CD14-positive monocyte (primary cell): ENCODE results near the gene OTOS. TPM values are rescaled to one million over a fixed set of nuclear protein-coding genes. Genes with fewer than 3 reads are reported as not detected.

Experiments used
- DNase-seq, 3 donors: peaks; one replicate each; pipeline ENCODE4 v3.0.0-alpha.2; 2011 to 2022
- H2AFZ ChIP-seq: 2 replicates; pipeline ENCODE4 v1.6.0; 2012; ENCODE audit warnings: mild to moderate bottlenecking, low read depth, low read length, inconsistent platforms; ENCODE audit not compliant: insufficient read depth, poor library complexity, severe bottlenecking
- H3K27ac ChIP-seq, 2 donors: 1 replicate in 1 of 2; 2 replicates in 1 of 2; pipeline ENCODE4 v1.5.1; 2012 to 2013; ENCODE audit warnings: low read length in 2 of 2, control low read depth in 1 of 2, inconsistent platforms in 1 of 2, low read depth in 1 of 2, mild to moderate bottlenecking in 1 of 2
- H3K27me3 ChIP-seq, 2 donors: one replicate each; pipeline versions ENCODE4 v1.6.0 to v1.6.1; 2011 to 2013; ENCODE audit warnings: low read length in 2 of 2; ENCODE audit not compliant: control insufficient read depth in 2 of 2, insufficient read depth in 2 of 2
- H3K36me3 ChIP-seq, 2 donors: replicated peaks in 1 of 2; 1 replicate in 1 of 2; 2 replicates in 1 of 2; pipeline versions ENCODE4 v1.5.1 to v1.6.1; 2012 to 2013; ENCODE audit warnings: low read length in 2 of 2, control low read depth in 1 of 2, inconsistent platforms in 1 of 2, mild to moderate bottlenecking in 1 of 2; ENCODE audit not compliant: insufficient read depth in 2 of 2, control insufficient read depth in 1 of 2
- H3K4me1 ChIP-seq, 2 donors: 1 replicate in 1 of 2; 2 replicates in 1 of 2; pipeline versions ENCODE4 v1.5.1 to v1.6.1; 2012 to 2013; ENCODE audit warnings: low read length in 2 of 2, control low read depth in 1 of 2, inconsistent platforms in 1 of 2, mild to moderate bottlenecking in 1 of 2, moderate library complexity in 1 of 2; ENCODE audit not compliant: insufficient read depth in 2 of 2, control insufficient read depth in 1 of 2
- H3K4me2 ChIP-seq: replicated peaks from 2 replicates; pipeline ENCODE3; 2012; ENCODE audit warnings: low read length, moderate library complexity, mild to moderate bottlenecking; ENCODE audit not compliant: poor library complexity, severe bottlenecking; ENCODE audit errors: extremely low read depth
- H3K4me3 ChIP-seq, 3 experiments: fragments of 200-600 bp in 1 of 3; sonication (generic) in 1 of 3; replicated peaks in 1 of 3; 1 replicate in 2 of 3; 2 replicates in 1 of 3; pipeline ENCODE4 v1.5.1; 2011 to 2013; ENCODE audit warnings: low read length in 3 of 3, mild to moderate bottlenecking in 3 of 3, control low read depth in 2 of 3, low read depth in 2 of 3, inconsistent platforms in 1 of 3, moderate library complexity in 1 of 3
- H3K79me2 ChIP-seq: 2 replicates; pipeline ENCODE4 v1.6.0; 2012; ENCODE audit warnings: mild to moderate bottlenecking, control low read depth, inconsistent platforms, low read length, moderate library complexity; ENCODE audit not compliant: insufficient read depth
- H3K9ac ChIP-seq: 2 replicates; pipeline ENCODE4 v1.6.0; 2017; ENCODE audit warnings: low read length, mild to moderate bottlenecking; ENCODE audit not compliant: insufficient read depth, poor library complexity, severe bottlenecking
- H3K9me3 ChIP-seq, 2 donors: replicated peaks in 1 of 2; 1 replicate in 1 of 2; 2 replicates in 1 of 2; pipeline versions ENCODE4 v1.5.1 to v1.6.1; 2012 to 2013; ENCODE audit warnings: low read length in 2 of 2, control low read depth in 1 of 2; ENCODE audit not compliant: control insufficient read depth in 1 of 2, insufficient read depth in 1 of 2
- H4K20me1 ChIP-seq: 2 replicates; pipeline ENCODE4 v1.6.0; 2012; ENCODE audit warnings: mild to moderate bottlenecking, low read length, control low read depth, moderate library complexity; ENCODE audit not compliant: insufficient read depth
- H3K27ac Mint-ChIP-seq, 7 donors: one replicate each; pipeline ENCODE4 v1.8.0; 2020; ENCODE audit warnings: mild to moderate bottlenecking in 7 of 7, mixed read lengths in 7 of 7, moderate library complexity in 6 of 7, inconsistent platforms in 2 of 7
- H3K27me3 Mint-ChIP-seq, 3 donors: one replicate each; pipeline ENCODE4 v1.8.0; 2021 to 2022; ENCODE audit warnings: low read depth in 3 of 3, mild to moderate bottlenecking in 3 of 3, mixed read lengths in 3 of 3, moderate library complexity in 3 of 3, inconsistent platforms in 1 of 3
- H3K36me3 Mint-ChIP-seq, 2 donors: one replicate each; pipeline ENCODE4 v1.8.0; 2020; ENCODE audit warnings: mixed read lengths in 2 of 2, inconsistent platforms in 1 of 2, mild to moderate bottlenecking in 1 of 2
- H3K4me1 Mint-ChIP-seq: one replicate; pipeline ENCODE4 v1.8.0; 2020; ENCODE audit warnings: mild to moderate bottlenecking, mixed read lengths
- H3K4me3 Mint-ChIP-seq, 2 donors: one replicate each; pipeline ENCODE4 v1.8.0; 2020; ENCODE audit warnings: mild to moderate bottlenecking in 2 of 2, mixed read lengths in 2 of 2, moderate library complexity in 1 of 2
- H3K9me3 Mint-ChIP-seq, 7 donors: one replicate each; pipeline ENCODE4 v1.8.0; 2020 to 2022; ENCODE audit warnings: mixed read lengths in 7 of 7, mild to moderate bottlenecking in 6 of 7, moderate library complexity in 6 of 7, inconsistent platforms in 2 of 7
- CTCF ChIP-seq: fragments of 200-600 bp; IDR thresholded peaks from one replicate; pipeline ENCODE4 v1.8.0; 2022; ENCODE audit warnings: antibody characterized with exemption, mild to moderate bottlenecking
- WGBS: methylation state at CpG from one replicate; pipeline ENCODE4 v1.1.5; 2013; ENCODE audit warnings: missing lambda C conversion rate; ENCODE audit not compliant: insufficient coverage; 5-methylcytosine and 5-hydroxymethylcytosine counted together
- intact Hi-C, 2 donors: fragments of 100-400 bp; cut with micrococcal nuclease; formaldehyde crosslinking; loops; one replicate each; pipeline versions ENCODE4 v1.15.0 to v1.15.1; 2023
- polyA plus RNA-seq, 3 donors: library from polyadenylated mRNA; depleted of rRNA in 1 of 3; unstranded in 2 of 3; stranded (reverse) in 1 of 3; fragments of 300-500 nt in 2 of 3; fragments of >200 nt in 1 of 3; fragmentation: Illumina TruSeq in 2 of 3; gene quantifications; 1 replicate in 2 of 3; 2 replicates in 1 of 3; pipeline ENCODE4 v1.2.3, GENCODE V29; 2012 to 2021

The OTOS gene
- polyA plus RNA-seq, 3 donors: not detected

DNA sequence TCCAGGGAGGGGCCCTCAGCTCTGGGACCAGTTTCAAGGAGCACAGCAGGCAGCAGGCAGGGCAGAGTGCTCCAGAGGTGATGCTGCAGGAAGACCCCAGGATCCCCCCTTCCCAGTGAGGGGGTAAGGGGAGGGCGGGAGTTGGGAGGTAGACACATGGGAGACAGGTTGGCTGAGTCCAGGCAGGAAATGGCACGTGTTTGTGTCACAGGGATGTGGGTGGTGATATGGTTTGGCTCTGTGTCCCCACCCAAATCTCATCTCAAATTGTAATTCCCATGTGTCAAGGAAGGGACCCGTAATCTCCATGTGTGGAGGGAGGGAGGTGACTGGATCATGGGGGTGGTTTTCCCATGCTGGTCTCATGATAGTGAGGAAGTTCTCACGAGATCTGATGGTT is 25.2 kb upstream of the OTOS start:
- H3K36me3 Mint-ChIP-seq: no peaks in the 10 kb centered on the region
- Histone ChIP-seq H3K4me1 (no peaks in the 10 kb centered on the region), H3K27ac (no peak overlapping the region), H3K27me3 (no peaks in the 10 kb centered on the region), H3K36me3 (no peaks in the 10 kb centered on the region), H3K4me2 (no peak overlapping the region), H3K79me2 (no peaks in the 10 kb centered on the region), H3K4me3 (no peak overlapping the region), H3K9me3 (peaks cover 11 to 26% of the 10 kb centered on the region in 2 donors), H2AFZ (no peak overlapping the region), H3K9ac (no peak overlapping the region), H4K20me1 (no peaks in the 10 kb centered on the region)
- WGBS: no CpG with 5 or more reads among the region's 4 CpGs
- H3K4me3 Mint-ChIP-seq: no peak overlapping the region
- no peak overlapping the region for H3K27ac Mint-ChIP-seq
- peaks cover 0 to 2% (median 1%) of the 10 kb centered on the region in 3 donors for H3K27me3 Mint-ChIP-seq
- no peak for DNase-seq
- H3K4me1 Mint-ChIP-seq: no peaks in the 10 kb centered on the region
- H3K9me3 Mint-ChIP-seq: peaks cover 10 to 29% (median 14%) of the 10 kb centered on the region in 7 donors
- no peak for TF ChIP-seq CTCF
- intact Hi-C loops: no loop called here

GRCh38 chr2:240165034-240165433 is 24.6 kb upstream of the OTOS start:
- Mint-ChIP-seq H3K27ac (no peak overlapping the region), H3K9me3 (peaks cover 10 to 31% (median 14%) of the 10 kb centered on the region in 7 donors), H3K36me3 (no peaks in the 10 kb centered on the region), H3K4me3 (no peak overlapping the region), H3K27me3 (no peaks in the 10 kb centered on the region), H3K4me1 (no peaks in the 10 kb centered on the region)
- Histone ChIP-seq H3K4me1 (no peaks in the 10 kb centered on the region), H3K4me2 (no peak overlapping the region), H3K79me2 (no peaks in the 10 kb centered on the region), H3K36me3 (no peaks in the 10 kb centered on the region), H2AFZ (no peak overlapping the region), H3K4me3 (no peak overlapping the region), H4K20me1 (no peaks in the 10 kb centered on the region), H3K9ac (no peak overlapping the region), H3K27ac (no peak overlapping the region), H3K27me3 (no peaks in the 10 kb centered on the region), H3K9me3 (peaks cover 11 to 26% of the 10 kb centered on the region in 2 donors)
- 97% methylated on average over 8 of the region's 10 CpGs for WGBS
- intact Hi-C loops: no loop called here
- no peak for TF ChIP-seq CTCF
- no peak for DNase-seq
